Mesothelial cell of epicardium (in vitro differentiated cells): ENCODE data around the gene SPRTN. TPM values are rescaled to one million over a fixed set of nuclear protein-coding genes. Genes with fewer than 3 reads are reported as not detected.

Source experiments
- DNase-seq, 2 experiments: peaks; one replicate each; pipeline ENCODE4 v3.0.0; 2021; ENCODE audit warnings: low spot score in 2 of 2; ENCODE audit not compliant: unreplicated experiment in 2 of 2
- H3K27ac Mint-ChIP-seq: 2 replicates; pipeline ENCODE4 v1.8.0; 2021; ENCODE audit warnings: mixed read lengths
- H3K27me3 Mint-ChIP-seq: 2 replicates; pipeline ENCODE4 v1.8.0; 2021; ENCODE audit warnings: low read depth, mixed read lengths
- H3K36me3 Mint-ChIP-seq: 2 replicates; pipeline ENCODE4 v1.8.0; 2021; ENCODE audit warnings: mixed read lengths
- H3K4me1 Mint-ChIP-seq: 2 replicates; pipeline ENCODE4 v1.8.0; 2021; ENCODE audit warnings: mixed read lengths
- H3K4me3 Mint-ChIP-seq: 2 replicates; pipeline ENCODE4 v1.8.0; 2021; ENCODE audit warnings: mild to moderate bottlenecking, moderate library complexity, mixed read lengths
- H3K9me3 Mint-ChIP-seq: 2 replicates; pipeline ENCODE4 v1.8.0; 2021; ENCODE audit warnings: mixed read lengths
- CTCF ChIP-seq: fragments of 200-600 bp; sonication (generic); IDR thresholded peaks from one replicate; pipeline ENCODE4 v1.5.0; 2021; ENCODE audit warnings: antibody characterized with exemption; ENCODE audit not compliant: unreplicated experiment
- total RNA-seq: library from RNA; stranded (reverse); gene quantifications from 3 replicates; pipeline ENCODE4 v1.2.1, GENCODE V29; 2021

SPRTN gene
- 12.0 to 15.4 TPM (median 12.3 TPM) in 3 replicates for total RNA-seq

- TF ChIP-seq CTCF: no peak
- no peak for DNase-seq
These were observed at the start of gene SPRTN for GRCh38 chr1:231338270-231339128. SPRTN (plus strand) TSS chr1:231338293; CDS start chr1:231338384, 91 bp downstream.

GRCh38 chr1:231295938-231296337 is 42.2 kb upstream of the SPRTN start:
- H3K27me3 Mint-ChIP-seq: no peaks in the 10 kb centered on the region
- TF ChIP-seq CTCF: no peak
- H3K27ac Mint-ChIP-seq: no peak overlapping the region
- no peaks in the 10 kb centered on the region for H3K9me3 Mint-ChIP-seq
- H3K4me3 Mint-ChIP-seq: no peak overlapping the region
- H3K36me3 Mint-ChIP-seq: no peaks in the 10 kb centered on the region
- no peak for DNase-seq
- no peaks in the 10 kb centered on the region for H3K4me1 Mint-ChIP-seq

More at GRCh38 chr1:231338270-231339128, at the start of gene SPRTN:
- Mint-ChIP-seq H3K9me3 (no peaks in the 10 kb centered on the region), H3K4me1 (peaks cover 54% of the 10 kb centered on the region), H3K4me3 (peak within 1 kb of the TSS; percentile 98), H3K36me3 (peaks cover 8% of the 10 kb centered on the region), H3K27ac (peak within 1 kb of the TSS; percentile 99), H3K27me3 (peaks cover 1% of the 10 kb centered on the region)

- Mint-ChIP-seq H3K27me3 (no peaks in the 10 kb centered on the region), H3K4me3 (no peak overlapping the region), H3K4me1 (no peaks in the 10 kb centered on the region), H3K36me3 (no peaks in the 10 kb centered on the region), H3K27ac (no peak overlapping the region), H3K9me3 (no peaks in the 10 kb centered on the region)
- no peak for TF ChIP-seq CTCF
- no peak for DNase-seq
These were observed 36.1 kb upstream of the SPRTN start for GRCh38 chr1:231301990-231302389.

- Mint-ChIP-seq H3K27ac (no peak overlapping the region), H3K27me3 (peaks cover 3% of the 10 kb centered on the region), H3K4me3 (no peak overlapping the region), H3K9me3 (no peaks in the 10 kb centered on the region), H3K36me3 (no peaks in the 10 kb centered on the region), H3K4me1 (no peaks in the 10 kb centered on the region)
- TF ChIP-seq CTCF: no peak
- peak in 1 of 2 experiments; percentile 26 for DNase-seq
These were observed 27.6 kb upstream of the SPRTN start for GRCh38 chr1:231310391-231310934.

- peaks cover 3% of the 10 kb centered on the region for H3K27me3 Mint-ChIP-seq
- H3K4me1 Mint-ChIP-seq: no peaks in the 10 kb centered on the region
- H3K27ac Mint-ChIP-seq: no peak overlapping the region
- H3K9me3 Mint-ChIP-seq: no peaks in the 10 kb centered on the region
- no peak overlapping the region for H3K4me3 Mint-ChIP-seq
- H3K36me3 Mint-ChIP-seq: no peaks in the 10 kb centered on the region
- TF ChIP-seq CTCF: no peak
- DNase-seq: no peak
These were observed 26.2 kb upstream of the SPRTN start for GRCh38 chr1:231311720-231312431.
